MG63 (cell line): ENCODE data around the gene DCXR. TPM values are rescaled to one million over a fixed set of nuclear protein-coding genes. Genes with fewer than 3 reads are reported as not detected.
A peak's percentile ranks its signal among the peaks of the same experiment; 100 is the strongest.

Source experiments
- DNase-seq: peaks from one replicate; pipeline ENCODE4 v3.0.0-alpha.2; 2020
- H3K27me3 ChIP-seq: fragments of 250-450 bp; sonication (Bioruptor Pico); 2 replicates; pipeline ENCODE4 v1.5.1; 2020; ENCODE audit warnings: mild to moderate bottlenecking, moderate library complexity
- H3K36me3 ChIP-seq: fragments of 250-450 bp; sonication (Bioruptor Pico); 2 replicates; pipeline ENCODE4 v1.5.1; 2020; ENCODE audit warnings: mild to moderate bottlenecking, moderate library complexity
- H3K4me3 ChIP-seq: fragments of 250-450 bp; sonication (Bioruptor Pico); 2 replicates; pipeline ENCODE4 v1.5.1; 2020; ENCODE audit warnings: mild to moderate bottlenecking, moderate library complexity
- H3K9me3 ChIP-seq: fragments of 250-450 bp; sonication (Bioruptor Pico); 2 replicates; pipeline ENCODE4 v1.5.1; 2020; ENCODE audit warnings: mild to moderate bottlenecking, moderate library complexity
- total RNA-seq: library from RNA; depleted of rRNA; stranded (reverse); fragments of >200 nt; shearing (Covaris generic); gene quantifications from 2 replicates; pipeline ENCODE4 v1.2.3, GENCODE V29; 2014; ENCODE audit warnings: low replicate concordance; rRNA removed

The DCXR gene
- total RNA-seq: 44.0 and 73.1 TPM in 2 replicates

DNA sequence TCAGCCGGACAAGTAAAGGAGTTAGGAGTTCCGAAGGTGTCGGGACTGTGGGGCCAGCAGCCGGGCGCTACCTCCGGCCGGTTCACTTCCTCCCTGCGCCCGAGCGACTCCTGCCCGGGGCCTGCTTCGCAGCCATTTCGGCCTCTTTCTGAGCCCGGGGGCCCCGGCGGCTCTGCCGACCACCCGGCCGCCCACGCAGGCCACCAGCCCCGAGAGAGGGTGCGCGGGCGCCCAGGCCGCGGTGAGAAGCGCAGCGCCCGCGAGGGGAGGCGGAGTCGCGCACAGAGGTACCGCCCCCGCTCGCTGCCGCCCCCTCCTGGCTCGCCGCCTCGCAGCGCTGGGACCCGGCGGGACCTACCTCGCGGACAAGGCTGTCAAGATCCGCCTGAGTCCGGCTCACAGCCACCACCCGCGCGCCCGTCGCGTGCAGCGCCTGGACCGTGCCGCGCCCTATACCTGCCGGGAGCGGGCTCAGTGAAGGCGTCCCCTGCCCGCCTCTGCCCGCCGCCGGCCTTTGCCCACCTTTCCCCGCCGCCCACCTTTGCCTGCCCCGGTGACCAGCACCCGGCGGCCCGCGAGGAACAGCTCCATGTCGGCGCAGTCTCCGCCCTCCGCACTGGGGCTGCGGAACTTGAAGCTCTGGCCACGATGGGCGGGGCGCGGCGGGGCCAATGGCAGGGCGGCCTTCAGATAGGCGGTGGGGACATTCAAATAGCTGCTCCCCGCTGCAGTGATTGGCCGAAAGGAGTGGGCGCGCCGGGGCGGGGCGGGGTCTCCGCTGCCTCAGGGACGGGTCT is at the start of gene DCXR:
Gene DCXR, minus strand, starts transcription at position 606 of the 797 bp plus-strand sequence. Its CDS starts 15 bp downstream, at position 591.
- Histone ChIP-seq H3K36me3 (peaks cover 8% of the 10 kb centered on the region; the same call in 1 of the 2 replicates), H3K4me3 (peak within 1 kb of the TSS; percentile 57), H3K27me3 (no peaks in the 10 kb centered on the region), H3K9me3 (no peaks in the 10 kb centered on the region)
- peak; percentile 99 for DNase-seq

DNA sequence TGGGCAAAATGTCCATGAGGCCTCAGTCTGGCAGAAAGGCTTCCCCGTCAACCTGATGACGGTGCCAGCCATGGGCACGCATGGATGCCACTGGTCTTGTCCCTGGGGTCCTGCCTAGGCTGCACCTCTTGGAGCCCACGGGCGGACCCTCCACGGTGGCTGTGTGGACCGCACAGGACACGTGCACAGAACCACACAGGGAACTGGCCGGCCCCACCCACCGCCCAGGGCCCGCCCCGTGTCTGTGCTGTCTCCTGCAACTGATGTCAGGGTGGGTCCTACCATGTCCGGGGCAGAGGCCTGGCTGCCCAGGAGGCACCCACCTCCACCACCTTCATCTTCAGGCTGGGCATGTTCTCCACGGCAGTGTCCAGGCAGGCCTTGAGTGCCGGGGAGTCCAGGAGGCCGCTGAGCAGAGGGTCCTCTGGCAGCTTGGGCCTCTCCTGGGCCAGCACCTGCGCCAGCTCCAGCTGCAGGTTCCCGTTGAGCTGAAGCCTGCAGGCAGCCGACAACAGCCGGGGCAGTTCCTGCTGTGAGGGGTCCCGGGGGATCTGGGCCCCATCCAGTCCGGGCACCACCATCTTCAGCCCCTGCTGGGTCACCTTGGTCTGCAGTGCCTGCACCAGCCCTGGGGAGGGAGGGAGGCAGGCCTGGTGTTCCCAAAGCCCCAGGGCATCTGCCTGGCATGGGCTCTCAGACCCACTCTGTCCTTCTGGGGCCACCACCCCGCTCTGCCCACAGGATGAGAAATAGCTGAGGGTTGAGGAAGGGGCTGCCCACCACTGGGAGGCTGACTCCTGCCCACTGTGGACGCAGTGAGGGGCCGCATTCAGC is 48.7 kb upstream of the DCXR start:
- peaks cover 90% of the 10 kb centered on the region for H3K36me3 ChIP-seq
- no peaks in the 10 kb centered on the region for H3K9me3 ChIP-seq
- no peak overlapping the region for H3K4me3 ChIP-seq
- H3K27me3 ChIP-seq: no peaks in the 10 kb centered on the region
- DNase-seq: no peak

DNA sequence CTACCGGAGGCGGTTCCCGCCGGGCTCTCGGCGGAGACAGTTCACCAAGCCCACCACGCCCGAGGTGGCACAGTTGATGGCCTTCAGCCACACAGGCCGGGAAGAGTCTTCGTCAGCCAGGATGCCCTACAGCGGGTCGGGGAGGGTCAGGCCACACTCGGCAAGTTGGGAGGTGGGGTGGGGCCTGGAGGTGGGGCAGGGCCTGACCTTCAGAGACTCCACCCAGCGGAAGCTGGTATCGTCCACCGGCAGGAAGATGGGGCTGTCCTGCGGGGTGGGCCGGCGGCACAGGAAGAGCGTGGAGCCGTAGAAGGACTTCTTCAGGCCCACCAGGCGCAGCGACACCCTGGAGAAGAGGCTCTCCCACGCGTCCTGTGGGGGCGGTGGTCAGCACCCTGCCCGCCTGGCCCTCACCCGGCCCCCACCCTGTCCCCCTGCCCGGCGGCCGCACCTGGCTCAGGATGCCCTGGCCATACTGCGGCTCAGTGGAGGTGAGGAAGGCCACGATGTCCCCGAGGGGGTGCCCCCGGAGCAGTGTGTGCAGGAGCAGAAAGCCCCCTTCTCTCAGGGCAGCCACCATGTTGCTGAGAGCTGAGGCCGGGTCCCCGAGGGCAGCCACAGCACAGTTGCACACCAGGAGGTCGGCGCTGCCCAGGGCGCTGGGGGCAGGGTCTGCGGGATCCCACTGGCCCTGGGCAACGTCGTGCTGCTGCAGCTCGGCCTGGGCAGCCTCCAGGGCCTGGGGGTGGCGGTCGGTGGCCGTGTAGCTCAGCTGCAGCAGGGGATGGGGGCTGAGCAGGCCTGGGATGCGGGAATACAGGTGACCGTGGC is 47.7 kb upstream of the DCXR start:
- peaks cover 92% of the 10 kb centered on the region for H3K36me3 ChIP-seq

DNA sequence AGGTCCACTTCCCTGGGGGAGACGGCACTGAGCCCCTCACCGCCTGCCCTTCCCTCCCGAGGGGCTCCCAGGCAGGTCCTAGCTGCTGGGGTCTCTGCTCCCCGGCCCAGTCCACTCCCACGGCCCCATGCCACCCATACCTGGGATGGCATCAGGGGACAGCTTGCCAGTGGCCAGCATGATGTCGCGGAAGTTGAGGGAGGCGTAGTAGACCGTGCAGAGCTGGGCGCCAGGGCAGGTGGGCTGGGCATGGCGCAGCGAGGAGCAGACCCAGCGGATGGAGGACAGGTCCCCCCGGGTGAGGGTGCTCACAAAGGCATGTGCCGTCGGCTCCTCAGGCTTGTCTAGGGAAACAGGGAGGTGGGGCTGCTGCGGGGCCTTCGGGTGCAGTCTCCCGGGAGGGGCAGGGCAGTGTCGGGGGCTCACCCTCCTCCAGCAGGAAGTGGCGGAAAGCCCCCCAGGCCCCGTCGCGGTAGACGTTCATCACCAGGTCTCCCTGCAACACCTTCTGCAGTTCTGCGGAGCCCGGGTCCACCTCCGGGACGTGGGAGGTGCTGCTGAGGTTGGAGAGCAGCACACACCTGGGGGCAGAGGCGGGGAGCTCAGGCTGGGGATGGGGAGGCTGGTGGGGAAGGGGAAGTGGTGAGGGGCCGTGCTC is 47.0 kb upstream of the DCXR start:
- peak; percentile 4 for DNase-seq
- no peak overlapping the region for H3K4me3 ChIP-seq
- H3K36me3 ChIP-seq: peaks cover 92% of the 10 kb centered on the region
- no peaks in the 10 kb centered on the region for H3K9me3 ChIP-seq
- H3K27me3 ChIP-seq: no peaks in the 10 kb centered on the region

More for the DNA sequence above, 47.7 kb upstream of the DCXR start:
- peak; percentile 5 for DNase-seq
- Histone ChIP-seq H3K27me3 (no peaks in the 10 kb centered on the region), H3K9me3 (no peaks in the 10 kb centered on the region), H3K4me3 (no peak overlapping the region)

DNA sequence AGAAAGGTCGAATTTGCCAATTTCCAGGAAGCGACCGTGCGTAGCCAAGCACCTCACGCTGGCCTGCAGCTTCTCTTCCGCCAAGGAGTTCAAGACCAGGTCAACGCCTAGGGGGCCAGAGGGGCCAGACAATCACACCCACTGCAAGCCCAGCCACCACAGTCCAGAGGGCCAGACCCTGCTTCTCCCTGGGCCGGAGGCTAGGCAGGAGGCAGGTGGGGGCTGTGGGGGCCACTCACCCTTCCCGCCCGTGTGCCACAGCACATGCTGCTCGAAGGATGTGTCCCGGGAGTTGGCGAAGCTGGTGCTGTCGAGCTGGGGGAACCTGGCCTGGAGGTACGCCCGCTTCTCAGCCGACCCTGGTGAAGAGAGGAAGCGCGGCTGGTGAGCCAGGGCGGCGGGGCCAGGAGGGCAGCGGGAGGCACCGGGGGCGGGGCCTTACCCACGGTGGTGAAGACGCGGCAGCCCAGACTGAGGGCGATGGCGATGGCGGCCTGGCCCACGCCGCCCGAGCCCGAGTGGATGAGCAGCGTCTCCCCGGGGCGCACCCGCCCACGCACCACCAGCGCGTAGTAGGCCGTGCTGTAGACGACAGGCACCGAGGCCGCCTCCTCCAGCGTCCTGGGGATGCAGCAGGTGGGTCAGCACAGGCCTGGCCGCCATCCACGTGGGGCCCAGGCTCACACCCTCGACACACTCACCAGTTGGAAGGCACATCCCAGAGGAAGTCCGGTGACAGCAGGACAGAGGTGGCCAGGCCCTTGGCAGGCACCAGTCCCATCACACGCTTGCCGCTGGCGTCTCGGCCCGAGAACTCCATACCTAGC is 46.2 kb upstream of the DCXR start:
- DNase-seq: no peak
- no peaks in the 10 kb centered on the region for H3K27me3 ChIP-seq
- peaks cover 90% of the 10 kb centered on the region for H3K36me3 ChIP-seq
- H3K9me3 ChIP-seq: no peaks in the 10 kb centered on the region
- H3K4me3 ChIP-seq: no peak overlapping the region

DNA sequence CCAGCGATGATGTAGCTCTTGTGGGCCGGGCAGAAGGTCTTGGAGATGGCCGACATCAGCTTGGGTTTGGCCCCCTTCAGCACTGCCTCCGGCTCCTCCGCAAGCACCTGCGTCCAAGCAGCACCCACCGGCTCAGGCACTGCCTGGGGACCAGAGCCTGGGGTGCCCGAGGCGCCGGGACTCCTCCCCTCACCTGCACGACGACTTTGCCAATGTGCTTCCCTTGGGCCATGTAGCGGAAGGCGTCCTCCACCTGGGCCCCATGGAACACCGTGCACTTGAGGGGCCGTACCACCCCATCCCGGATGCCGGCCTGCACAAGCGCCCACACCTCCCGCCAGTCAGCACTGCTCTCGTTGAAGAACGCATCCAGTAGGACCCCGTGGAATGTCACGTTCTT is 45.5 kb upstream of the DCXR start:
- Histone ChIP-seq H3K4me3 (no peak overlapping the region), H3K27me3 (no peaks in the 10 kb centered on the region), H3K9me3 (no peaks in the 10 kb centered on the region), H3K36me3 (peaks cover 90% of the 10 kb centered on the region)
- no peak for DNase-seq

DNA sequence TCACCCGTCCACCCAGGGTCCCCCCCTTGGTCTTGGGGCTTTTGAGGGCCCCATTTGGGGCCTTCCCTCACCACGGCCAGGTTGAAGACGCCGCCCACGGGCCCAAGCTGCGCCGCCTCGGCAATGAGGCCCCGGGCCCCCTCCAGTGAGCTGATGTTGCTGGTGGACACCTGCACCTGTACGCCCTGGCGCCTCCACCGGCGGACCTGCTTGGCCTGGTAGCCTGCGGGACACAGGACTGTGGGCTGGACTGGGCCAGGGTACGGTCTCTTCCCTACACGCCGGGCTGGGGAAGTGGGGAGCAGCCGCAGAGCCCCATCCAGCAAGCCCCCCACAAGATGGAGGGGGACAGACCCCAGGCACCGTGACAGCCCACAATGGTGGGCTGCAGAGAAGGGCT is 45.0 kb upstream of the DCXR start:
- DNase-seq: no peak
- Histone ChIP-seq H3K36me3 (peaks cover 90% of the 10 kb centered on the region), H3K4me3 (no peak overlapping the region), H3K27me3 (no peaks in the 10 kb centered on the region), H3K9me3 (no peaks in the 10 kb centered on the region)

DNA sequence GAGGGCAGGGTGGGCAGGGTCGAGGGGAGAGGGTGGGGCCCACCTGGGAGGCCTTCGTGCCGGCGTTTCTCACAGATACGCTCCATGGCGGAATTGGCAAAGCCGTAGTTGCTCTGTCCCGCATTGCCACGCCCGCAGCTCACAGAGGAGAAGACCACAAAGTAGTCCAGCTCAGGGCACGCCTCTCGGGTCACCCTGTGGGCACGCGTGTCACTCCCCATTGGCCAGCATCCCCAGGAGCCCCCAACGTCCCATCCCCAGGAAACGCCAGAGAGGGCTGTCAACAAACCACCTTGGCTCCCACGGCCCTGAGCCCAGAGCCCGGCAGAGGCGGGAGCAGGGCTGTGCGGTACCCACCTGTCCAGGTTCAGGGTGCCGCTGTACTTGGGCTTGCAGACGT is 44.5 kb upstream of the DCXR start:
- Histone ChIP-seq H3K4me3 (no peak overlapping the region), H3K36me3 (peaks cover 89% of the 10 kb centered on the region), H3K27me3 (no peaks in the 10 kb centered on the region)

DNA sequence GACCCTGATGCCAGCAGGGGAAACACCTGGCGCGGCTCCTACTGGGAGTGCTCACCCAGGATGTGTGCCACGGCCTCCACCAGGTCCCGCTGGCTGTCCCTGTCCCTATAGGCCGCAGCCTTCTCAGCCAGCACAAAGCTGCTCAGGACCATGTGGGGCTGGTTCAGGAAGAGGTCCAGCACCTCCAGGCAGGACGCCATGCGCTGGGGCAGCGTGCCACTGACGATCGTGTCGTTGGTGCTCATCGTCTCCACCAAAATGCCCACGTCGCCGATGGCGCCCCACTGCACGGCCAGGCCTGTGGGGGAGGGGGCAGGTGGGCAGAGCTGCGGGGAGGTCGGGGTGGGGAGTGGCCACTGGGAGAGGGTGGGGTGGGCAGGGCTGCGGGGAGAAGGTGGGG is 44.0 kb upstream of the DCXR start:
- no peak for DNase-seq
- peaks cover 89% of the 10 kb centered on the region for H3K36me3 ChIP-seq
- no peaks in the 10 kb centered on the region for H3K27me3 ChIP-seq
- no peaks in the 10 kb centered on the region for H3K9me3 ChIP-seq
- no peak overlapping the region for H3K4me3 ChIP-seq

More for the DNA sequence above, 44.5 kb upstream of the DCXR start:
- DNase-seq: no peak
- H3K9me3 ChIP-seq: no peaks in the 10 kb centered on the region

DNA sequence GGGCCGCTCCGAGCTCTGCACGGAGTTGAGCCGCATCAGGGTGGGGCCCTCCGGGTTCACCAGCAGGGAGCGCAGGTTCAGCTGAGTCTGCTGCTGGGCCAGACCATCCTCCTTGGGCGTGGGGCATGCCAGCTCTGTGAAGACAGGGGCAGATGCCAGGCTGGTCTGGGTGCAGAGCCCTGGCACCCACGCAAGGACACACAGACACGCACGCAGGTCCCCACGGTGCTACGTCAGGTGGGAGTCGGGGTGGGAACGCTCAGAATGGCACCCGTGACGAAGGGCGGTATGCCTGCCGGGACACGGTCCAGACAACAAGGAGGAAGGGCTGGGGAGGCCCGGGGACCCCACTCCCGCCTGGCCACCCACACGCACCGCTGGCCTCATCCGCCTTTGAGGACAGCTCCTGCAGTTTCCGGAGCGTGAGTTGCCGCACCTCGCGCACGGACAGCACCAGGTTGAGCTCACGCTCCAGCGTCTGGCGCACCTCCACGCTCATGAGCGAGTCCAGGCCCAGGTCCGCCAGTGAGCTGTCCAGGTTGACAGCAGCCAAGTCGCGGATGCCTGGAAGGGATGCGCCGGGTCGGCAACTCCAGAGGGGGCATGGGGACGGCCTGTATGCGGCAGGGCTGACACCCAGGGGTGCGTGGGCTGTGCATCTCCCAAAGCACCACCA is 43.4 kb upstream of the DCXR start:
- Histone ChIP-seq H3K9me3 (no peaks in the 10 kb centered on the region), H3K36me3 (peaks cover 82% of the 10 kb centered on the region), H3K4me3 (no peak overlapping the region), H3K27me3 (no peaks in the 10 kb centered on the region)
- DNase-seq: no peak

DNA sequence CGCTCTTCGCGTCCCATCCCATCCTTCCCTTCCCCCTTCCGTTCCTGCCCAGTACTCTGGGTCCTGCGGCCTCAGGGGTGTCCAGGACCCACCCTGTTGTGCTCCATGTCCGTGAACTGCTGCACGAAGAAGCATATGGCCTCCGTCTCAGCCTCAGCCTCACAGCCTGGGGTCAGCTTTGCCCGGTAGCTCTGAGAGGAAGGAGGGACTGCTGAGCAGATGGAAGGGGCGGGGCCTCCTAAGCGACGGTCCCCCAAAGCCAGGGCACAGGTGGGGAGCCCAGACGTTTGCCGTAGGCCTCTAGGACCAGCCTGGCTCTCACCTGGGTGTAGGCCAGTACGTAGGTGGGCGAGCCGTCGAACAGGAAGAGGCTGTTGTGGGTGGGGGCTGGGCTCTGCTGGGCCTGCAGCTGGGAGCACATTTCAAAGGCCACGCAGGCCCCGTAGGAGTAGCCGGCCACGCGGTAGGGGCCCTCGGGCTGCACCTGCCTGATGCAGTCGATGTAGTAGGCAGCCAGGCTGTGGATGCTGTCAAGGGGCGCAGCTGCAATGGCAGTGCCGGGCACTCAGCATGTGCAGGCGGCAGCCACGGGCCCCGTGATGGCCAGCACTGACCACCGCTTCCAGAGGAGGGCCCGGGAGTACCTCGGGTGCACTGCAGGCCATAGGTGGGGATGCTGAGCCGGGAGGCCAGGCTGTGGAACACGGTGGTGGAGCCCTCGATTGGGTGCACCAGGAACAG is 42.7 kb upstream of the DCXR start:
- H3K9me3 ChIP-seq: no peaks in the 10 kb centered on the region
- DNase-seq: no peak
- peaks cover 75% of the 10 kb centered on the region for H3K36me3 ChIP-seq
- no peaks in the 10 kb centered on the region for H3K27me3 ChIP-seq
- H3K4me3 ChIP-seq: no peak overlapping the region

DNA sequence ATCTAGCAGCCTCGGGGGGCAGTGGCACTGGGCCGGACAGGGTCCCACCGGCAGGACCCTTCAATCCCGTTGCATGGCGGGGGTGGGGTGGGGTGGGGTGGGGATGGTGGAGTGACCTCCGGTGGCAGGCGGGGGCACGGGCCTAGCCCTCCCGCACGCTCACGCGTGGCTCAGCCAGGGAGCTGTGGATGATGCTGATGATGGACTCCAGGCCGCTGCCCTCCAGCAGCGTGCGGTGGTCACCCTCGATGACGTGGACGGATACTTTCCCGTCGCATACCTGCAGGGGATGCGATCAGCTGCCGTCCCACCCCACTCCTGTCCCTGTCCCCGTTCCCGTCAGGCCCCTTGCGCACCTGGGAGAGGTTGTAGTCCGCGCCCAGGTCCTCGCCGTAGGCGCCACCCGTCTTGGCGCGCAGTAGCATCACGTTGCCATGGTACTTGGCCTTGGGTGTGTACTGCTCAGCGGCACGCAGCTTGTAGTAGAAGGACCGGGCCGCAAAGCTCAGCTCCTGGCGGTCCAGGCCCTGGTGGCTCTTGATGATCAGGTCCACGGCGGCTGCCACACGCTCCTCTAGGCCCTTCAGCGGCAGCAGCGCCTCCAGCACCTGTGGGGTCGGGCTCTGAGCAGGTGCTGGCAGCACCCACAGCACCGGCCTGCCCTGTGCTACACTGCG is 41.6 kb upstream of the DCXR start:
- no peak overlapping the region for H3K4me3 ChIP-seq
- H3K9me3 ChIP-seq: no peaks in the 10 kb centered on the region
- peaks cover 64% of the 10 kb centered on the region for H3K36me3 ChIP-seq
- no peak for DNase-seq
- no peaks in the 10 kb centered on the region for H3K27me3 ChIP-seq

DNA sequence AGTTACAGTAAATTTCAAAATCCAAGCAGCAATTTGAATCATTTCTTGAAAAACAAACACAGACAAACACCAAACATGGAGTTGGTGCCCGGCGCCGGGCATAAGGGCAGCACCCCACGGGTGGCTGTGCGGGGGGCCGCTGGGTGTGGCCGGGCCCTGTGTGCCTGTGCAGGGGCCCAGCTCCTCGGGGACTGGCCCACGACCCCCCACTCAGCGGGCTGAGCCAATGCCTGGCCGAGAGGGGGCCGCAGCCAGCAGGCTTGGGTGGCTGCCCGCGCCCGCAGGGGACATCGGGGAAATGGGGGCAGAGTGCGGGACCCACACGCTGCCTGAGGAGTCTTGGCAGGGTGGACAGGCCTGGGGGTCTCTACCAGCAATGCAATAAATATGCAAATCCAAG is 40.9 kb upstream of the DCXR start:
- no peak for DNase-seq
- Histone ChIP-seq H3K36me3 (peaks cover 57% of the 10 kb centered on the region), H3K9me3 (no peaks in the 10 kb centered on the region), H3K4me3 (no peak overlapping the region), H3K27me3 (peaks cover 2% of the 10 kb centered on the region; the same call in 1 of the 2 replicates)
